ENCODE data around the gene TMEM89. TPM values are rescaled to one million over a fixed set of nuclear protein-coding genes. Genes with fewer than 3 reads are reported as not detected.

TMEM89 gene
- total RNA-seq, 1 experiment from 2014 or later = 0.74 TPM

DNA sequence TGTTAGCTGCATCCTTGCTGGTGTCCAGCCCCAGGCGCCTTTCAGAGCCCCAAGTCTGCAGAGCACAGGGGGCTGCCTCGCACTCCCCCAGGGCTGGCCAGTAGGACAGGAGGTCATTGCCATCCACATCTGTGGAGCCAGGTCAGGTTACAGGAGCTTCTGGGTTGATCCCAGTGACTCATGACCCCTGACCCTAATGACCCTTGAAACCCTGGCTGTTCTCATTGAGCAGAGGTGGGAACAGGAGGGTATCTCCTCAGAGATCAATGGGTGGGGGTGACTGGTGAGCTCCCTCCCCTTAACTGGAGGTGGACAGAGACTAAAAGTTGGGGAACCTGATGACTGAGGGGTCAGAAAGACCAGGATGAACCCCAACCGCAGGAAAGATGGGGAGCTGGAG is 19.8 kb upstream of the TMEM89 start:
- no peak overlapping the region for H4K91ac ChIP-seq (ENCODE audit: insufficient read length, low read depth, low read length)
- H2BK5ac ChIP-seq (ENCODE audit: insufficient read length, low read length) = no peak overlapping the region
- no peaks in the 10 kb centered on the region for H3K79me1 ChIP-seq (ENCODE audit: insufficient read depth, low read depth, low read length, poor library complexity, severe bottlenecking)
- DNase-seq = no peak
- no peaks in the 10 kb centered on the region for H3K27me3 ChIP-seq (ENCODE audit: insufficient read depth, low read length)
- H2BK12ac ChIP-seq (ENCODE audit: insufficient read length, low read depth, low read length) = no peak overlapping the region
- H4K20me1 ChIP-seq (ENCODE audit: control insufficient read depth, insufficient read depth, insufficient read length) = peaks cover 4% of the 10 kb centered on the region
- no peaks in the 10 kb centered on the region for H3K23me2 ChIP-seq (ENCODE audit: insufficient read length, low read depth, low read length, poor library complexity, severe bottlenecking)
- no peak overlapping the region for H2BK120ac ChIP-seq (ENCODE audit: low read depth, low read length, poor library complexity, severe bottlenecking)
- no peak overlapping the region for H4K5ac ChIP-seq (ENCODE audit: insufficient read length, low read depth, low read length)
- no peak overlapping the region for H3K9ac ChIP-seq (ENCODE audit: extremely low read depth, insufficient read length, low read length)
- no peak overlapping the region for H2BK20ac ChIP-seq (ENCODE audit: low read depth, low read length, poor library complexity, severe bottlenecking)
- H3K23ac ChIP-seq (ENCODE audit: insufficient read length, low read depth, low read length) = no peak overlapping the region
- H3K27ac Mint-ChIP-seq = no peak overlapping the region
- no peaks in the 10 kb centered on the region for H3K9me3 ChIP-seq (ENCODE audit: control insufficient read depth, low read depth, low read length)
- H3K4me2 ChIP-seq (ENCODE audit: insufficient read depth, insufficient read length, low read length) = no peak overlapping the region
- H4K8ac ChIP-seq (replicated peaks; ENCODE audit: insufficient read length, low read depth, low read length) = no peak overlapping the region
- H3K14ac ChIP-seq (ENCODE audit: insufficient read depth, low read length) = no peak overlapping the region
- no peak overlapping the region for H2BK15ac ChIP-seq (ENCODE audit: low read depth, low read length)
- no peak overlapping the region for H3K27ac ChIP-seq (ENCODE audit: insufficient read length, low read depth, low read length)
- H3K4me3 Mint-ChIP-seq = no peak overlapping the region; a peak in 1 of 5 replicates
- H2AK5ac ChIP-seq (ENCODE audit: insufficient read length, low read length) = no peak overlapping the region
- no peak overlapping the region for H2AFZ ChIP-seq (ENCODE audit: low read length)
- peaks cover 16 to 18% of the 10 kb centered on the region in 2 experiments for H3K4me1 Mint-ChIP-seq
- TF ChIP-seq, protein P1, sequence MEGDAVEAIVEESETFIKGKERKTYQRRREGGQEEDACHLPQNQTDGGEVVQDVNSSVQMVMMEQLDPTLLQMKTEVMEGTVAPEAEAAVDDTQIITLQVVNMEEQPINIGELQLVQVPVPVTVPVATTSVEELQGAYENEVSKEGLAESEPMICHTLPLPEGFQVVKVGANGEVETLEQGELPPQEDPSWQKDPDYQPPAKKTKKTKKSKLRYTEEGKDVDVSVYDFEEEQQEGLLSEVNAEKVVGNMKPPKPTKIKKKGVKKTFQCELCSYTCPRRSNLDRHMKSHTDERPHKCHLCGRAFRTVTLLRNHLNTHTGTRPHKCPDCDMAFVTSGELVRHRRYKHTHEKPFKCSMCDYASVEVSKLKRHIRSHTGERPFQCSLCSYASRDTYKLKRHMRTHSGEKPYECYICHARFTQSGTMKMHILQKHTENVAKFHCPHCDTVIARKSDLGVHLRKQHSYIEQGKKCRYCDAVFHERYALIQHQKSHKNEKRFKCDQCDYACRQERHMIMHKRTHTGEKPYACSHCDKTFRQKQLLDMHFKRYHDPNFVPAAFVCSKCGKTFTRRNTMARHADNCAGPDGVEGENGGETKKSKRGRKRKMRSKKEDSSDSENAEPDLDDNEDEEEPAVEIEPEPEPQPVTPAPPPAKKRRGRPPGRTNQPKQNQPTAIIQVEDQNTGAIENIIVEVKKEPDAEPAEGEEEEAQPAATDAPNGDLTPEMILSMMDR (conservative IDR thresholded peaks at IDR 0.05) = no peak
- H3K36me3 Mint-ChIP-seq (ENCODE audit: insufficient read depth in 1 of 3, low read depth in 3 of 3) = peaks cover 21 to 74% (median 74%) of the 10 kb centered on the region in 3 experiments; a peak in 6 of 7 replicates
- H3T11ph ChIP-seq (ENCODE audit: low read length) = no peak overlapping the region
- no peak overlapping the region for H3K4ac ChIP-seq (ENCODE audit: low read depth, low read length)
- H3K79me2 ChIP-seq (ENCODE audit: insufficient read depth, low read length) = no peaks in the 10 kb centered on the region
- H3K27me3 Mint-ChIP-seq (ENCODE audit: low read depth) = no peaks in the 10 kb centered on the region; the same call in 1 of the 2 replicates
- no peaks in the 10 kb centered on the region for H3K9me3 Mint-ChIP-seq
- no CpG with 5 or more reads among the region's 3 CpGs for WGBS (ENCODE audit: extremely low coverage, insufficient read length, low lambda C conversion rate)
- H3K56ac ChIP-seq (ENCODE audit: insufficient read length, low read depth, low read length) = no peak overlapping the region
- peaks cover 2% of the 10 kb centered on the region; the same call in 1 of the 2 replicates for H3K4me1 ChIP-seq (ENCODE audit: insufficient read depth, low read length)
- H3K18ac ChIP-seq (ENCODE audit: insufficient read length, low read depth, low read length) = no peak overlapping the region

Measured in H9 (cell line).